ENCODE data around the gene DEXI. TPM values are rescaled to one million over a fixed set of nuclear protein-coding genes. Genes with fewer than 3 reads are reported as not detected.
A peak's percentile ranks its signal among the peaks of the same experiment; 100 is the strongest.

The DEXI gene
- total RNA-seq, 2 donors from 2014 or later: 31.5 to 32.0 TPM

DNA sequence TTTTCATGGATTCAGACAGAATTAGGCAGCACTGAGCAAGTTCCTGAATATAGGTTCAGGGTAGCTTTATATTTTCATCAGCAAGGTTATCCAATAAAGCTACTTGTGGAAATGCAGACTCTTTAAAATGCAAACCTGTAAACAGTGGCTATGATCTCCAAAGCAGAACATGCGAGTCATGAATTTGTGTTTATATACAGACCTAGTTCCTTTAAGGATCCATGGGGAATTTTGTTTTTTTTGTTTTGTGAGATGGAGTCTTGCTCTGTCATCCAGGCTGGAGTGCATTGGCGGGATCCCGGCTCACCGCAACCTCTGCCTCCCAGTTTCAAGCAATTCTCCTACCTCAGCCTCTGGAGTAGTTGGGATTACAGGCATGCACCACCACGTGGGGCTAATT is 16.9 kb upstream of the DEXI start:
- H3K4me1 ChIP-seq (ENCODE audit: control insufficient read depth, insufficient read depth, low read length): peaks cover 4% of the 10 kb centered on the region
- Mint-ChIP-seq H3K27ac (no peak overlapping the region), H3K9me3 (no peaks in the 10 kb centered on the region), H3K4me3 (no peak overlapping the region), H3K36me3 (ENCODE audit: low read depth) (peaks cover 19% of the 10 kb centered on the region), H3K4me1 (peaks cover 11% of the 10 kb centered on the region), H3K27me3 (ENCODE audit: insufficient read depth) (no peaks in the 10 kb centered on the region)
- H3K9ac ChIP-seq (ENCODE audit: extremely low read depth, low read length, poor library complexity, severe bottlenecking): no peak overlapping the region
- no peak overlapping the region for H3K4me3 ChIP-seq (ENCODE audit: low read length)
- H3K27ac ChIP-seq (ENCODE audit: low read depth, low read length): no peak overlapping the region
- no peaks in the 10 kb centered on the region for H3K9me3 ChIP-seq (ENCODE audit: control insufficient read depth, low read length)
- 96 to 100% methylated on average over 2 to 5 of the region's 5 CpGs for WGBS, 2 experiments (ENCODE audit: insufficient coverage in 1 of 2, insufficient read length in 1 of 2)
- no peaks in the 10 kb centered on the region for H3K27me3 ChIP-seq (ENCODE audit: control insufficient read depth, insufficient read depth, low read length, poor library complexity, severe bottlenecking)
- TF ChIP-seq, protein P1, sequence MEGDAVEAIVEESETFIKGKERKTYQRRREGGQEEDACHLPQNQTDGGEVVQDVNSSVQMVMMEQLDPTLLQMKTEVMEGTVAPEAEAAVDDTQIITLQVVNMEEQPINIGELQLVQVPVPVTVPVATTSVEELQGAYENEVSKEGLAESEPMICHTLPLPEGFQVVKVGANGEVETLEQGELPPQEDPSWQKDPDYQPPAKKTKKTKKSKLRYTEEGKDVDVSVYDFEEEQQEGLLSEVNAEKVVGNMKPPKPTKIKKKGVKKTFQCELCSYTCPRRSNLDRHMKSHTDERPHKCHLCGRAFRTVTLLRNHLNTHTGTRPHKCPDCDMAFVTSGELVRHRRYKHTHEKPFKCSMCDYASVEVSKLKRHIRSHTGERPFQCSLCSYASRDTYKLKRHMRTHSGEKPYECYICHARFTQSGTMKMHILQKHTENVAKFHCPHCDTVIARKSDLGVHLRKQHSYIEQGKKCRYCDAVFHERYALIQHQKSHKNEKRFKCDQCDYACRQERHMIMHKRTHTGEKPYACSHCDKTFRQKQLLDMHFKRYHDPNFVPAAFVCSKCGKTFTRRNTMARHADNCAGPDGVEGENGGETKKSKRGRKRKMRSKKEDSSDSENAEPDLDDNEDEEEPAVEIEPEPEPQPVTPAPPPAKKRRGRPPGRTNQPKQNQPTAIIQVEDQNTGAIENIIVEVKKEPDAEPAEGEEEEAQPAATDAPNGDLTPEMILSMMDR (conservative IDR thresholded peaks at IDR 0.05): no peak
- peaks cover 33% of the 10 kb centered on the region for H3K36me3 ChIP-seq (ENCODE audit: control insufficient read depth, insufficient read depth, low read length)
- DNase-seq: no peak

DNA sequence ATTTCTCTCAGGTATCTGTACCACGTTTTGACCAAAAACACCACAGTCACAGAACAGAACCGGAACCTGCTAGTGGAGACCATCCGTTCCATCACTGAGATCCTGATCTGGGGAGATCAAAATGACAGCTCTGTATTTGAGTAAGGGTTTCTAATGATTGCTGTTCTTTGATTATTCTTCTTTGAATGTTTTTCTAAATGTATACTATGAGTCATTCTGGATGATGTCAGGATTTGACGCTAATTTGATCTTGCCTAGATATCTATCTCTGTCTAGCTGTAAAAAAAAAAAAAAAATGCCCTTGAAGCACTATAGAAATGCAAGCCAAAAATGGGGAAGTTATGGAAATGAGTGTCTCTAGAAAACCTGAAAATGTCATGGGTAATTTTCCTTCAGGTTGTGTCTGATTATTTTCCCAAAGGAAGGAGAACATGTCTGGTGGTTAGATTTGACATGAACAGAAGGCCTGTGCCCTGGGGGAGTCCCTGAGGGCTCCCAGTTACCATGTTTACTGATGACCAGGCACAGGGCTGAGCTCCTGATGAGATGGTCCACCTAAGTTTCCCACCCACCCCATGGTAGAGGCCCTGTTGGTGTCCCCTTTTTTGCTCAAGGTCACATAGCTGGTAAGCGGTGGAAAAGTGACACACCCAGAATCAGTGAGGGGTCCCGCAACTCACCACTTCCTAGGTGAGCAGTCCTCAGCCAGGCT is 15.7 kb upstream of the DEXI start:
- Histone ChIP-seq H3K9me3 (ENCODE audit: control insufficient read depth, low read length) (no peaks in the 10 kb centered on the region), H3K27ac (ENCODE audit: low read depth, low read length) (no peak overlapping the region), H3K4me3 (ENCODE audit: low read length) (no peak overlapping the region), H3K36me3 (ENCODE audit: control insufficient read depth, insufficient read depth, low read length) (peaks cover 24% of the 10 kb centered on the region), H3K4me1 (ENCODE audit: control insufficient read depth, insufficient read depth, low read length) (peaks cover 5% of the 10 kb centered on the region), H3K9ac (ENCODE audit: extremely low read depth, low read length, poor library complexity, severe bottlenecking) (no peak overlapping the region), H3K27me3 (ENCODE audit: control insufficient read depth, insufficient read depth, low read length, poor library complexity, severe bottlenecking) (no peaks in the 10 kb centered on the region)
- TF ChIP-seq, protein P1 (conservative IDR thresholded peaks at IDR 0.05): no peak
- H3K27ac Mint-ChIP-seq: no peak overlapping the region
- H3K4me3 Mint-ChIP-seq: no peak overlapping the region
- WGBS, 2 experiments (ENCODE audit: insufficient coverage in 1 of 2, insufficient read length in 1 of 2): 88 to 96% methylated on average over 5 to 6 of the region's 6 CpGs
- no peaks in the 10 kb centered on the region for H3K9me3 Mint-ChIP-seq
- H3K27me3 Mint-ChIP-seq (ENCODE audit: insufficient read depth): no peaks in the 10 kb centered on the region
- no peak for DNase-seq
- peaks cover 16% of the 10 kb centered on the region for H3K4me1 Mint-ChIP-seq
- peaks cover 13% of the 10 kb centered on the region for H3K36me3 Mint-ChIP-seq (ENCODE audit: low read depth)

DNA sequence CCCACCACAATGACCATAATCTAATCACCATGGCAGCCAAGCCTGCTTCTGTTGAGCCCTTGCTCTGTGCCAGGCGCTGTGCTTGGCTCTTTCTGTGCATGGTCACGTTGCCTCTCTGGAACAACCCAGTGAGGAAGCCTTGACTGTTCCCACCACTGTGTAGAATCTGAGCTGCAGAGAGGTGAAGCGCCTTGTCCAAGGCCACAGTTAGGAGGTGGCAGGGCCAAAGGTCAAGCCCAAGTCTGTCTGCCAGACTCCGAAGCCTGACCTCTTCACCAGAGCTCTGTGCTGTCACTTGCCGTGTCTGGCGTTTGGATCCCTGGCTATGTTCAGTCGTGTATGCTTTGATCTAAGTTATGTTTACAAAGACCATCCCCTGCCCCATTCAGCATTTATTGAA is 12.6 kb upstream of the DEXI start:
- H3K36me3 Mint-ChIP-seq (ENCODE audit: low read depth): peaks cover 9% of the 10 kb centered on the region
- peaks cover 41% of the 10 kb centered on the region for H3K4me1 Mint-ChIP-seq
- Histone ChIP-seq H3K27ac (ENCODE audit: low read depth, low read length) (no peak overlapping the region), H3K4me3 (ENCODE audit: low read length) (no peak overlapping the region), H3K9ac (ENCODE audit: extremely low read depth, low read length, poor library complexity, severe bottlenecking) (no peak overlapping the region), H3K9me3 (ENCODE audit: control insufficient read depth, low read length) (no peaks in the 10 kb centered on the region), H3K27me3 (ENCODE audit: control insufficient read depth, insufficient read depth, low read length, poor library complexity, severe bottlenecking) (no peaks in the 10 kb centered on the region), H3K4me1 (ENCODE audit: control insufficient read depth, insufficient read depth, low read length) (peaks cover 22% of the 10 kb centered on the region), H3K36me3 (ENCODE audit: control insufficient read depth, insufficient read depth, low read length) (peaks cover 14% of the 10 kb centered on the region)
- no peak overlapping the region for H3K4me3 Mint-ChIP-seq
- no peaks in the 10 kb centered on the region for H3K27me3 Mint-ChIP-seq (ENCODE audit: insufficient read depth)
- WGBS, 2 experiments (ENCODE audit: insufficient coverage in 1 of 2, insufficient read length in 1 of 2): 83 to 94% methylated on average over 7 of the region's 7 CpGs
- peak overlapping the region; percentile 40 for H3K27ac Mint-ChIP-seq
- TF ChIP-seq, protein P1 (conservative IDR thresholded peaks at IDR 0.05): no peak
- no peaks in the 10 kb centered on the region for H3K9me3 Mint-ChIP-seq
- DNase-seq: no peak

All from endodermal cell (in vitro differentiated cells).